ENCODE data around the gene RNU6-1. TPM values are rescaled to one million over a fixed set of nuclear protein-coding genes. Genes with fewer than 3 reads are reported as not detected.

Gene RNU6-1
- total RNA-seq, 4 donors from 2014 or later = not detected

DNA sequence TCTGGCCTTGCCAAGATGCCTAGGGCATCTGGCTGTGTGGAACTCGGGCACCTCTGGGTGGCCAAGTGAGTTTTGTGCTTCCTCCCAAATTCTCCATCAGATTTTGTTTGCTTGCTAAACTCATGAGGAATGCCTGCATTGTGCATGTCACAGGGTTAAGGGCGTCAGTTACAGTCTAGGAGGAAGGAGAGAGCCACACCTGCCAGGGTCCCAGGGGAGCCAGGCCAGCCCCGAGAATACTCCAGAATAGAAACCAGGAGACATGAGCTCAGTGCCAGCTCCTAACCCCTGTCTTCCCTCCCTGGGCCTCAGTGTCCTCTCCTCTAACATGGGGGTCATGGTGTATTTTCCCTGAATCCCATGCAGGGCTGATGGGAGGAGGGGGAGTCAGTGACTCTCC is 36.5 kb downstream of the RNU6-1 start:
- no peak overlapping the region for H3K4me3 ChIP-seq (ENCODE audit: low read depth, poor library complexity, severe bottlenecking)
- no peak for TF ChIP-seq POLR2A (IDR thresholded peaks at IDR 0.05)
- TF ChIP-seq, protein P1, sequence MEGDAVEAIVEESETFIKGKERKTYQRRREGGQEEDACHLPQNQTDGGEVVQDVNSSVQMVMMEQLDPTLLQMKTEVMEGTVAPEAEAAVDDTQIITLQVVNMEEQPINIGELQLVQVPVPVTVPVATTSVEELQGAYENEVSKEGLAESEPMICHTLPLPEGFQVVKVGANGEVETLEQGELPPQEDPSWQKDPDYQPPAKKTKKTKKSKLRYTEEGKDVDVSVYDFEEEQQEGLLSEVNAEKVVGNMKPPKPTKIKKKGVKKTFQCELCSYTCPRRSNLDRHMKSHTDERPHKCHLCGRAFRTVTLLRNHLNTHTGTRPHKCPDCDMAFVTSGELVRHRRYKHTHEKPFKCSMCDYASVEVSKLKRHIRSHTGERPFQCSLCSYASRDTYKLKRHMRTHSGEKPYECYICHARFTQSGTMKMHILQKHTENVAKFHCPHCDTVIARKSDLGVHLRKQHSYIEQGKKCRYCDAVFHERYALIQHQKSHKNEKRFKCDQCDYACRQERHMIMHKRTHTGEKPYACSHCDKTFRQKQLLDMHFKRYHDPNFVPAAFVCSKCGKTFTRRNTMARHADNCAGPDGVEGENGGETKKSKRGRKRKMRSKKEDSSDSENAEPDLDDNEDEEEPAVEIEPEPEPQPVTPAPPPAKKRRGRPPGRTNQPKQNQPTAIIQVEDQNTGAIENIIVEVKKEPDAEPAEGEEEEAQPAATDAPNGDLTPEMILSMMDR (IDR thresholded peaks at IDR 0.05) = no peak
- intact Hi-C loops (cut with DNase I; ENCODE audit: low total_unique reads) = no loop called here
- no peak for DNase-seq (ENCODE audit: low spot score in 2 of 2)
- 75 to 85% methylated on average over 3 of the region's 3 CpGs for WGBS, 2 donors

DNA sequence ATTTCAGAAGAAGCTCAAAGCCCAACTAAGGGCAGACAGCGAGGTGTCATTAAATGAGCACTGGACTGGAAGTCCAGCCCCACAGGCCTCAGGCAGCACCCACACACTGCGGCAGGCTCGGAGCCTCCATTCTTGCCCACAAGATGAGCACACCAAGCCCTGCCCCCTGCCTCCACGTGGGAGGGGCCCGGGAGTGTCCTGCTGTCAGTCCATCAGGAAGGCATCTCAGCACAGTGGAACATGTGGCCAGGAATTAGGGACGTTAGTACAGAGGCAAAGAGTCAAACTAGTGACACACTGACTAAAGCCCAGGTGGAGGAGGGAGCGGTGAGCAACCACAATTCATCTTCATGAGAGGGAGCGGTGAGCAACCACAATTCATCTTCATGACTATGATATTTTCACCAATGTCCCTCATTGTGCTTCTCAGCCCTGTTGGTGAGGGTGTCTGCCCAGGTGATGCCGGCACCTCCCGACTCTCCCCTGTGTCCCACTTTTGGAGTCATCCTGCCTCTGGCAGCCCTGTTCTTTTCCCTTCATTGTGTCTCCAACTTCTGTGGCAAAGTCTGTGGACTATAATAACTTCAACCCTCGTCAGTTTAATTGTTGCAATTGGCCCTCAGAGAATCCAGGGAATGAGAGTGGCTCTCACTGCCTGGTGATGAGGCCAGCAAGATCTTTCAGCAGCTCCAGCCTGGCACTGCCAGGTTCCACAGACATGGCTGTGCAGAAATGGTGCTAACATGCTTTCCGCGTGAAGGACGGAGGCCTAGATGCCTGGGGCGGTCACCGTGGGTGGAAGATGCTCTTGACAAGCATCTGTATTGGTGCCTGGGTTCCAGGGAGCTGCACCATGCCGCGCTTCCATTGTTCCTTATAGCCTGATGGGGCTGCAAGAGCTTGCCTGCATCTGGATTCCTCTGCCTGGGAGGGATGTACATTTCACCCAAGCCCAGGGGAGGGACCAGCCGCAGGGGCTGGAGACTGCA is 37.6 kb downstream of the RNU6-1 start:
- WGBS, 2 donors = 83 to 93% methylated on average over 19 of the region's 19 CpGs
- no peak overlapping the region for H3K4me3 ChIP-seq (ENCODE audit: low read depth, poor library complexity, severe bottlenecking)
- no peak for DNase-seq (ENCODE audit: low spot score in 2 of 2)
- intact Hi-C loops (cut with DNase I; ENCODE audit: low total_unique reads) = no loop called here
- TF ChIP-seq POLR2A (IDR thresholded peaks at IDR 0.05) = no peak
- TF ChIP-seq, protein P1 (IDR thresholded peaks at IDR 0.05) = no peak

- 97 to 100% methylated on average over 2 of the region's 2 CpGs for WGBS, 2 donors
- DNase-seq (ENCODE audit: low spot score in 2 of 2) = no peak
- TF ChIP-seq, protein P1 (IDR thresholded peaks at IDR 0.05) = no peak
- TF ChIP-seq POLR2A (IDR thresholded peaks at IDR 0.05) = no peak
- intact Hi-C loops (cut with DNase I; ENCODE audit: low total_unique reads) = no loop called here
- no peak overlapping the region for H3K4me3 ChIP-seq (ENCODE audit: low read depth, poor library complexity, severe bottlenecking)
Observed at GRCh38 chr15:67801142-67801541, 38.7 kb downstream of the RNU6-1 start.

DNA sequence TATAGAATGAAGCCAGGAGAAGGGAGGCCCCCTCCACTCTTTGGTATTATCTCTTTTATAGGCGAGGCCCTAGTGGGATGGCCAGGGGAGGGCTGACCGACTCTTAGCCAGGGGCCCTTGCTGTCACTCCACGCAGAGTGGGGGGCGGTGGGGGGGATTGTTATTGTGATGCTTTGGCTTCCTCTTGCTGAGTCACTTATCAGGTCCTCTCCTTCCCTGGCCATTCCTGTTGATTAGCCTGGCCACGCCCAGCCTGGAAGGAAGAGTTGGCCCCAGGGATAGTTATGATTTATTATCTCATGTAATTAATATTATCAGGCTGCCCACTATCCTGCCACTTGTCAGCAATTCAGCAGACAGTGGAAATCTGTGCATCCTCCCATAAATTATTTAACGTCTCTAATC is 40.0 kb downstream of the RNU6-1 start:
- DNase-seq (ENCODE audit: low spot score in 2 of 2) = no peak
- 79% methylated on average over 6 of the region's 6 CpGs for WGBS, 2 donors
- TF ChIP-seq, protein P1 (IDR thresholded peaks at IDR 0.05) = no peak
- no peak for TF ChIP-seq POLR2A (IDR thresholded peaks at IDR 0.05)
- H3K4me3 ChIP-seq (ENCODE audit: low read depth, poor library complexity, severe bottlenecking) = no peak overlapping the region
- intact Hi-C loops (cut with DNase I; ENCODE audit: low total_unique reads) = no loop called here

DNA sequence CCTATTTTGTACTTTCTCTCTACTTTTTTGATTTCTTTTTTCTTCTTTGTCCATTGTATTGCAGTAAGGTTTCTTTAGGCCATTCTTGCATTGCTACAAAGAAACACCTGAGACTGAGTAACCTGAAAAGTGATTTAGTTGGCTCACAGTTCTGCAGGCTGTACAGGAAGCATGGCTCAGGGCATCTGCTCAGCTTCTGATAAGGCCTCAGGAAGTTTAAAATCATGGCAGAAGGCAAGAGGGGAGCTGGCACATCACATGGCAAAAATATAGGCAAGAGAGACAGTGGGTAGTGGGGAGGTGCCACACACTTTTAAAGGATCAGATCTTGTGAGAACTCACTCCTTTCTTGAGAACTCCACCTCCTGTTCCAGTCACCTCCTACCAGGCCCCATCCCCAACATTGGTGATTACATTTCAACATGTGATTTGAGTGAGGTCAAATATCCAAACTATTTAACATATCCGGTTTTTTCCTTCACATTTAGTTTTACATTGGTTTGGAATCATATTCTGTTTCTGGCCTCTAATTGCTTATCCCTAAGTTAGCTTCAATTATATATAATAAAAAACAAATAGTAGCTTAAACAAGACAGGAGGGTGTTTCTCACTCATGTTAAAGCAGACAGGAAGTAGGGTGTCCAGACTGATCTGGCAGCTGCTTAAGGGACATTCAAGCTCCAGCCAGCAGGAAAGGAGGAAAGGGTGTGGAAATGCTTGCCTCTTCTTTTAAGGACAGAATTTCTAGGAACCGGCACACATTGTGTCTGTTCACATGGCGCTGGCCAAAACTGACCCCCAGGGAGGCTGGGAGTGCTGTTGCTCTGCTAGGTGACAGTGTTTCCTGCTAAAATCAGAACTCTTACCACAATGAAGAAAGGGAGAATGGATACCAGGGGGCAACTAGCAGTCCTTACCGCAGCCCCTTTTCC is 43.4 kb downstream of the RNU6-1 start:
- 80 to 82% methylated on average over 4 of the region's 4 CpGs for WGBS, 2 donors
- TF ChIP-seq, protein P1 (IDR thresholded peaks at IDR 0.05) = no peak
- TF ChIP-seq POLR2A (IDR thresholded peaks at IDR 0.05) = no peak
- no peak overlapping the region for H3K4me3 ChIP-seq (ENCODE audit: low read depth, poor library complexity, severe bottlenecking)
- intact Hi-C loops (cut with DNase I; ENCODE audit: low total_unique reads) = no loop called here
- DNase-seq (ENCODE audit: low spot score in 2 of 2) = no peak
